HUES6 (cell line): Measurements from ENCODE around the gene LRRC1.

Source experiments
- H3K27ac ChIP-seq: 2 replicates; pipeline ENCODE4 v1.7.0; 2013; ENCODE audit warnings: low read depth, mild to moderate bottlenecking, low read length, inconsistent platforms
- H3K27me3 ChIP-seq: 2 replicates; pipeline ENCODE4 v1.6.1; 2013; ENCODE audit warnings: low read length; ENCODE audit not compliant: control insufficient read depth, insufficient read depth
- H3K36me3 ChIP-seq: 2 replicates; pipeline ENCODE4 v1.6.1; 2013; ENCODE audit warnings: low read length; ENCODE audit not compliant: control insufficient read depth, insufficient read depth
- H3K4me1 ChIP-seq: 2 replicates; pipeline ENCODE4 v1.6.1; 2013; ENCODE audit warnings: low read length; ENCODE audit not compliant: control insufficient read depth, insufficient read depth
- H3K4me3 ChIP-seq: 2 replicates; pipeline ENCODE4 v1.5.1; 2013; ENCODE audit warnings: low read depth, low read length
- H3K9ac ChIP-seq: one replicate; pipeline ENCODE4 v1.6.1; 2013; ENCODE audit warnings: mild to moderate bottlenecking, low read length
- H3K9me3 ChIP-seq: 2 replicates; pipeline ENCODE4 v1.6.1; 2013; ENCODE audit warnings: low read depth, low read length; ENCODE audit not compliant: control insufficient read depth, insufficient read depth

Gene LRRC1

GRCh38 chr6:53944091-53944490 is 149.3 kb downstream of the LRRC1 start:
- peaks cover 7% of the 10 kb centered on the region; the same call in 1 of the 2 replicates for H3K9me3 ChIP-seq
- H3K27me3 ChIP-seq, result no peaks in the 10 kb centered on the region
- H3K36me3 ChIP-seq, result no peaks in the 10 kb centered on the region
- H3K9ac ChIP-seq, result no peak overlapping the region
- no peak overlapping the region for H3K4me3 ChIP-seq
- no peak overlapping the region for H3K27ac ChIP-seq
- H3K4me1 ChIP-seq, result no peaks in the 10 kb centered on the region

- no peaks in the 10 kb centered on the region for H3K4me1 ChIP-seq
- H3K9me3 ChIP-seq, result peaks cover 7% of the 10 kb centered on the region; the same call in 1 of the 2 replicates
- no peak overlapping the region for H3K4me3 ChIP-seq
- no peaks in the 10 kb centered on the region for H3K27me3 ChIP-seq
- no peak overlapping the region for H3K27ac ChIP-seq
- H3K36me3 ChIP-seq, result no peaks in the 10 kb centered on the region
- no peak overlapping the region for H3K9ac ChIP-seq
Observed at GRCh38 chr6:53944543-53944942, 149.7 kb downstream of the LRRC1 start.

- no peak overlapping the region for H3K27ac ChIP-seq
- H3K27me3 ChIP-seq, result no peaks in the 10 kb centered on the region
- peaks cover 8% of the 10 kb centered on the region; the same call in 1 of the 2 replicates for H3K9me3 ChIP-seq
- no peak overlapping the region for H3K9ac ChIP-seq
- no peak overlapping the region for H3K4me3 ChIP-seq
- no peaks in the 10 kb centered on the region for H3K36me3 ChIP-seq
- H3K4me1 ChIP-seq, result no peaks in the 10 kb centered on the region
Observed at GRCh38 chr6:53945765-53946407, 151.1 kb downstream of the LRRC1 start.

GRCh38 chr6:53947780-53948179 is 153.0 kb downstream of the LRRC1 start:
- H3K9me3 ChIP-seq, result peaks cover 12% of the 10 kb centered on the region; the same call in 1 of the 2 replicates
- no peak overlapping the region for H3K9ac ChIP-seq
- H3K36me3 ChIP-seq, result no peaks in the 10 kb centered on the region
- H3K27ac ChIP-seq, result no peak overlapping the region
- H3K4me3 ChIP-seq, result no peak overlapping the region
- H3K4me1 ChIP-seq, result no peaks in the 10 kb centered on the region
- H3K27me3 ChIP-seq, result no peaks in the 10 kb centered on the region

- H3K4me1 ChIP-seq, result no peaks in the 10 kb centered on the region
Observed at GRCh38 chr6:53951383-53951782, 156.6 kb downstream of the LRRC1 start.

GRCh38 chr6:53956068-53956711 is 161.4 kb downstream of the LRRC1 start:
- Histone ChIP-seq H3K4me3 (no peak overlapping the region), H3K36me3 (no peaks in the 10 kb centered on the region), H3K4me1 (0 out of 2 replicates have a peak, but pooled peaks cover under 1% of the 10 kb centered on the region), H3K9me3 (0 out of 2 replicates have a peak, but pooled peaks cover 2% of the 10 kb centered on the region), H3K9ac (no peak overlapping the region), H3K27me3 (no peaks in the 10 kb centered on the region), H3K27ac (no peak overlapping the region)

More at GRCh38 chr6:53951383-53951782, 156.6 kb downstream of the LRRC1 start:
- H3K27me3 ChIP-seq, result no peaks in the 10 kb centered on the region
- H3K9ac ChIP-seq, result no peak overlapping the region
- no peak overlapping the region for H3K4me3 ChIP-seq
- H3K36me3 ChIP-seq, result no peaks in the 10 kb centered on the region
- peaks cover 11% of the 10 kb centered on the region; the same call in 1 of the 2 replicates for H3K9me3 ChIP-seq
- no peak overlapping the region for H3K27ac ChIP-seq

- Histone ChIP-seq H3K9me3 (no peaks in the 10 kb centered on the region), H3K4me1 (peaks cover 6% of the 10 kb centered on the region), H3K9ac (no peak overlapping the region), H3K27ac (no peak overlapping the region), H3K36me3 (no peaks in the 10 kb centered on the region), H3K27me3 (no peaks in the 10 kb centered on the region), H3K4me3 (no peak overlapping the region)
Observed at GRCh38 chr6:53956804-53957203, 162.0 kb downstream of the LRRC1 start.

- peaks cover 15% of the 10 kb centered on the region for H3K4me1 ChIP-seq
- H3K9me3 ChIP-seq, result no peaks in the 10 kb centered on the region
- no peak overlapping the region for H3K4me3 ChIP-seq
- H3K9ac ChIP-seq, result no peak overlapping the region
- no peak overlapping the region; the same call in 1 of the 2 replicates for H3K27ac ChIP-seq
- no peaks in the 10 kb centered on the region for H3K27me3 ChIP-seq
- H3K36me3 ChIP-seq, result no peaks in the 10 kb centered on the region
Observed at GRCh38 chr6:53959717-53960116, 164.9 kb downstream of the LRRC1 start.

- Histone ChIP-seq H3K27me3 (no peaks in the 10 kb centered on the region), H3K4me1 (peaks cover 15% of the 10 kb centered on the region), H3K27ac (no peak overlapping the region), H3K36me3 (no peaks in the 10 kb centered on the region), H3K4me3 (no peak overlapping the region), H3K9me3 (peaks cover 3% of the 10 kb centered on the region; the same call in 1 of the 2 replicates), H3K9ac (no peak overlapping the region)
Observed at GRCh38 chr6:53960311-53960710, 165.5 kb downstream of the LRRC1 start.

GRCh38 chr6:53961679-53962370 is 167.0 kb downstream of the LRRC1 start:
- Histone ChIP-seq H3K27ac (peak overlapping the region; percentile 48; the same call in 1 of the 2 replicates), H3K4me1 (peaks cover 15% of the 10 kb centered on the region), H3K27me3 (no peaks in the 10 kb centered on the region), H3K4me3 (no peak overlapping the region), H3K9me3 (peaks cover 3% of the 10 kb centered on the region; the same call in 1 of the 2 replicates), H3K36me3 (no peaks in the 10 kb centered on the region), H3K9ac (peak overlapping the region; percentile 42)

- Histone ChIP-seq H3K9me3 (peaks cover 3% of the 10 kb centered on the region; the same call in 1 of the 2 replicates), H3K27me3 (no peaks in the 10 kb centered on the region), H3K9ac (no peak overlapping the region), H3K4me1 (peaks cover 18% of the 10 kb centered on the region), H3K36me3 (no peaks in the 10 kb centered on the region), H3K4me3 (no peak overlapping the region), H3K27ac (peak overlapping the region; percentile 48; the same call in 1 of the 2 replicates)
Observed at GRCh38 chr6:53962646-53963045, 167.8 kb downstream of the LRRC1 start.
